Body of pancreas (tissue), 4 donors: ENCODE measurements around the gene LEF1. TPM values are rescaled to one million over a fixed set of nuclear protein-coding genes. Genes with fewer than 3 reads are reported as not detected.

Experiments used
- ATAC-seq: fragments of 150-250 bp; one replicate; pipeline ENCODE4 v1.9.1; 2016
- DNase-seq, 4 donors: peaks; one replicate each; pipeline ENCODE4 v3.0.0-alpha.2; 2019
- H3K27ac ChIP-seq, 4 donors: fragments of 200-600 bp; sonication (generic); 1 replicate in 3 of 4; 2 replicates in 1 of 4; pipeline versions ENCODE4 v1.5.1 to v1.6.1; 2016 to 2019; ENCODE audit warnings: mild to moderate bottlenecking in 1 of 4, mixed read lengths in 1 of 4, moderate library complexity in 1 of 4
- H3K27me3 ChIP-seq, 2 donors: fragments of 200-600 bp; sonication (generic); one replicate each; pipeline ENCODE4 v1.6.0; 2016; ENCODE audit warnings: mild to moderate bottlenecking in 1 of 2
- H3K36me3 ChIP-seq, 2 donors: fragments of 200-600 bp; sonication (generic); replicated peaks in 1 of 2; 2 replicates each; pipeline ENCODE4 v1.5.1; 2016; ENCODE audit warnings: low read depth in 2 of 2; ENCODE audit not compliant: insufficient read depth in 1 of 2
- H3K4me1 ChIP-seq: fragments of 200-600 bp; sonication (generic); one replicate; pipeline ENCODE4 v1.6.0; 2016
- H3K4me3 ChIP-seq, 2 donors: fragments of 200-600 bp; sonication (generic); 1 replicate in 1 of 2; 2 replicates in 1 of 2; pipeline ENCODE4 v1.5.1; 2016 to 2019
- H3K9me3 ChIP-seq, 3 donors: fragments of 200-600 bp; sonication (generic); 1 replicate in 2 of 3; 2 replicates in 1 of 3; pipeline ENCODE4 v1.5.1; 2016
- POLR2A ChIP-seq, 3 donors: fragments of 450-650 bp; IDR thresholded peaks; one replicate each; pipeline ENCODE4 v1.6.1; 2016; ENCODE audit warnings: antibody characterized with exemption in 3 of 3, mild to moderate bottlenecking in 2 of 3
- WGBS, 2 donors: methylation state at CpG; one replicate each; pipeline ENCODE4 v1.1.5; 2017; 5-methylcytosine and 5-hydroxymethylcytosine counted together
- intact Hi-C: fragments of 100-400 bp; cut with DNase I; formaldehyde crosslinking; loops from one replicate; pipeline ENCODE4 v1.15.1; 2023
- total RNA-seq, 2 donors: library from RNA; depleted of rRNA; stranded (reverse); fragments of >200 nt; gene quantifications; one replicate each; pipeline ENCODE4 v1.1.0, GENCODE V29; 2016
- TF ChIP-seq, protein P1 (sequence below), 7 experiments: fragments of 450-650 bp in 4 of 7; fragments of 200-600 bp in 3 of 7; sonication (generic) in 3 of 7; IDR thresholded peaks; one replicate each; pipeline ENCODE4 v1.5.1; 2016 to 2019; ENCODE audit warnings: antibody characterized with exemption in 7 of 7

Gene LEF1
- total RNA-seq, 2 donors from 2014 or later: 1.6 to 5.6 TPM

DNA sequence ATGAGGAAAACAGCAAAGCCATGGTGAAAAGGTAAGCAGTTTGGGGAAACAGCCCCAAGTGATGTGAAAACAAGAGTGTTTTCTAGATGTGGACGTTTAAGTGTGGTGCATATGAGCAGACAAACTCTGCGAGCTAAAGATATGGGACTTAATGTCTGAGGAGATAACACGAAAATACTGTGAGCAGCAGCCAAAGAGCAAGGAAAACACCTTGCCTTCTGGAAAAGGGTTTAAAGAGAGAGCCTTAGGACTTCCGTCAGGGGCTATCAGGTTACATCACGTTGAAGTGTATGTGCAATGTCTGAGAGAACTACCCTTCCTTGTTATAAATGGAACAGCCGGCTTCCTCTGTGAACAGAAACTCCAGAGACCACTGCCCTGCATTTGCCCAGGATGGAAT, 54.2 kb downstream of the LEF1 start:
- no peak for TF ChIP-seq POLR2A (IDR thresholded peaks at IDR 0.05)
- TF ChIP-seq, protein P1, sequence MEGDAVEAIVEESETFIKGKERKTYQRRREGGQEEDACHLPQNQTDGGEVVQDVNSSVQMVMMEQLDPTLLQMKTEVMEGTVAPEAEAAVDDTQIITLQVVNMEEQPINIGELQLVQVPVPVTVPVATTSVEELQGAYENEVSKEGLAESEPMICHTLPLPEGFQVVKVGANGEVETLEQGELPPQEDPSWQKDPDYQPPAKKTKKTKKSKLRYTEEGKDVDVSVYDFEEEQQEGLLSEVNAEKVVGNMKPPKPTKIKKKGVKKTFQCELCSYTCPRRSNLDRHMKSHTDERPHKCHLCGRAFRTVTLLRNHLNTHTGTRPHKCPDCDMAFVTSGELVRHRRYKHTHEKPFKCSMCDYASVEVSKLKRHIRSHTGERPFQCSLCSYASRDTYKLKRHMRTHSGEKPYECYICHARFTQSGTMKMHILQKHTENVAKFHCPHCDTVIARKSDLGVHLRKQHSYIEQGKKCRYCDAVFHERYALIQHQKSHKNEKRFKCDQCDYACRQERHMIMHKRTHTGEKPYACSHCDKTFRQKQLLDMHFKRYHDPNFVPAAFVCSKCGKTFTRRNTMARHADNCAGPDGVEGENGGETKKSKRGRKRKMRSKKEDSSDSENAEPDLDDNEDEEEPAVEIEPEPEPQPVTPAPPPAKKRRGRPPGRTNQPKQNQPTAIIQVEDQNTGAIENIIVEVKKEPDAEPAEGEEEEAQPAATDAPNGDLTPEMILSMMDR (IDR thresholded peaks at IDR 0.05): no peak
- 63 to 70% methylated on average over 6 of the region's 6 CpGs for WGBS, 2 donors

DNA sequence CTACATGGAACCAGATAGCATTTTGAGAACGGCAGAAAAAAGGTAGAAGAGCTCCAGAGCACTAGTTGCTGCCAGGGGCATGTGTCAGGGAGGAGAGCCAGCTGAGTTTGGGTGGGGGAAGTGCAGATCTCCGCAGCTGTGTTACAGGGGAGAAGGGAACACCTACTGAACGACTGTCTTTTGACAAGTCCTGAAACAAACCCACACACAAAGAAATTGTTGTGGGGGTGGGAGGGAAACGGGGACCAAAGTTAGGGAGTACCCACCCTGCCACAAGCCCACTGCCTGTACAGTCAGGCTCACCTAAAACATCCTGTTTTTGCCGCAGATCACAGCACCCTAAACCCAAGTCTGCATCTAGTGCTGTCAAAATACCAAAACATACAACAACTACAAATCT, 55.5 kb downstream of the LEF1 start:
- Histone ChIP-seq H3K27ac (no peak overlapping the region), H3K9me3 (no peaks in the 10 kb centered on the region), H3K4me1 (peaks cover 8% of the 10 kb centered on the region), H3K27me3 (no peaks in the 10 kb centered on the region), H3K36me3 (no peaks in the 10 kb centered on the region), H3K4me3 (no peak overlapping the region)
- TF ChIP-seq, protein P1 (IDR thresholded peaks at IDR 0.05): no peak
- intact Hi-C loops: no loop called here
- 43 to 65% methylated on average over 5 of the region's 5 CpGs for WGBS, 2 donors
- DNase-seq (no peak), ATAC-seq (no peak)

More for the DNA sequence above, 54.2 kb downstream of the LEF1 start:
- Histone ChIP-seq H3K4me1 (peaks cover 8% of the 10 kb centered on the region), H3K4me3 (no peak overlapping the region), H3K9me3 (no peaks in the 10 kb centered on the region), H3K36me3 (no peaks in the 10 kb centered on the region), H3K27me3 (no peaks in the 10 kb centered on the region), H3K27ac (no peak overlapping the region)
- ATAC-seq (no peak), DNase-seq (no peak)
- intact Hi-C loops: no loop called here

DNA sequence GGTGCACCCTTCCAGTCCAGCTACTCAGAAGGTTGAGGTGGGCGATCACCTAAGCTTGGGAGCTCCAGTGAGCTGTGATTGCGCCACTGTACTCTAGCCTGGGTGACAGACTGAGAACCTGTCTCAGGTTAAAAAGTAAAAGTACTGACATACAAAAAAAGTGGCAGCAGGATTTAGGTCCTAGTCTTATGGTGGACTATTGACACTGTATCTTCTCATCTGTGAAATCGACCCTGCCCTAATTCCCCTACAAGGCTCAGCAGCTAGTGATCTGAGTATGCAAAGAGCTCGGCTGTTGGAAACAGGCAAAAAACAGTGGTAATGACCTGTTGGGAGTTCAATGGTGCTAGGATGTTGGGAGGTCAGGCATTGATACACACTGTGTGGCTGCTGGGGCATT, 57.0 kb downstream of the LEF1 start:
- Histone ChIP-seq H3K36me3 (no peaks in the 10 kb centered on the region), H3K4me3 (no peak overlapping the region), H3K27ac (no peak overlapping the region), H3K4me1 (peaks cover 4% of the 10 kb centered on the region), H3K9me3 (no peaks in the 10 kb centered on the region), H3K27me3 (no peaks in the 10 kb centered on the region)
- WGBS, 2 donors: 87 to 88% methylated on average over 4 of the region's 4 CpGs
- intact Hi-C loops: no loop called here
- DNase-seq (no peak), ATAC-seq (no peak)
- no peak for TF ChIP-seq POLR2A (IDR thresholded peaks at IDR 0.05)
- TF ChIP-seq, protein P1 (IDR thresholded peaks at IDR 0.05): no peak

DNA sequence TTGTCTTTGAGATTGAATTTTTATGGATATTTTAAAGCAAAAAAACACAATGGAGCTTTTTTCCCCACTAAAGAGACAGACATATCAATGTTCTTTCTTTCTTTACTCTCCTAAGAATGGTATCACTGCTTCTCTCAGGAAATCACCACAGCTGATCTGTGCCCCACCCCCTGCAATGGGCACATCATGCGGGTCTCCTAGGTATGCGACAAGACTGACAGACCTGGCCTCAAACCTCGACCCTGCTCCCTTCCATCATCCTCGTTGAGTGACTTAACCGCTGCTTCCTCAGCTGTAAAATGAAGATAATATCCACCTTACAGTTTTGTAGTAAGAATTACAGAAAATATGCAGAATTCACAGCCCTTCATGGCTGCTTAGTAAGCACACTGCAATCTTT, 58.3 kb downstream of the LEF1 start:
- Histone ChIP-seq H3K4me1 (peaks cover 4% of the 10 kb centered on the region), H3K9me3 (no peaks in the 10 kb centered on the region), H3K27ac (no peak overlapping the region), H3K4me3 (no peak overlapping the region), H3K27me3 (no peaks in the 10 kb centered on the region), H3K36me3 (no peaks in the 10 kb centered on the region)
- WGBS, 2 donors: 60 to 64% methylated on average over 5 of the region's 5 CpGs
- TF ChIP-seq POLR2A (IDR thresholded peaks at IDR 0.05): no peak
- DNase-seq: no peak
- no peak for ATAC-seq
- intact Hi-C loops: no loop called here

DNA sequence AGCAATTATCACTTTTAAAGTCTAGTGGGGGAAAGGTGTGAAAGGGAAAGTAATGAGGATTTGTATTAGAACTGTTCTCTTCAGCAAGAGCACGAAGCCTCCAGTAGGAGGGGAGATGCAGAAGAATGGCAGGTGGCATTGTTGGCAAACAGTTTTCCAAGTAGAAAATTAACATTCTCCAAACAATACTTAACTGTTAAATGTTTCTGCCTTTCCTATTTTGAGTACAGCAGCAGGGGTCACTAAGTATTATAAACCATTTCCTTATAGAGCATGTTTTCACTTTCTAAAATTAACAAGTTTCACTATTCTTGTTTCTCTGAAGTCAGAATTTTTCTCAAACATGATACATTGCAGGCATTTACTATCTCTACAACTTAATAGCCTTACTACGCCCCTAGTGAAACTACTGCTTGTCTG, 58.7 kb downstream of the LEF1 start:
- Histone ChIP-seq H3K9me3 (no peaks in the 10 kb centered on the region), H3K4me3 (no peak overlapping the region), H3K27ac (peak overlapping the region in 1 of 4 donors; percentile 1), H3K36me3 (no peaks in the 10 kb centered on the region), H3K4me1 (peaks cover 4% of the 10 kb centered on the region), H3K27me3 (no peaks in the 10 kb centered on the region)
- intact Hi-C loops: no loop called here
- ATAC-seq: peak; percentile 38
- WGBS, 2 donors: 22 to 29% methylated on average over 2 of the region's 2 CpGs
- no peak for TF ChIP-seq POLR2A (IDR thresholded peaks at IDR 0.05)
- TF ChIP-seq, protein P1 (IDR thresholded peaks at IDR 0.05): peak in 2 of 7 experiments; percentile 9 to 18
- no peak for DNase-seq
